ENCODE measurements around the gene SRCIN1.

The SRCIN1 gene

GRCh38 chr17:38588788-38589174 lies 17.0 kb downstream of the SRCIN1 start:
- no peak overlapping the region for H3K27ac ChIP-seq
- no peak for TF ChIP-seq ZFX (IDR thresholded peaks at IDR 0.05; ENCODE audit: borderline replicate concordance)
- no peak for TF ChIP-seq CTCF (IDR thresholded peaks at IDR 0.05)

GRCh38 chr17:38587947-38588787 lies 17.6 kb downstream of the SRCIN1 start:
- TF ChIP-seq ZFX (IDR thresholded peaks at IDR 0.05; ENCODE audit: borderline replicate concordance) (no peak), CTCF (IDR thresholded peaks at IDR 0.05) (no peak)
- H3K27ac ChIP-seq: no peak overlapping the region

- H3K27ac ChIP-seq: no peak overlapping the region
- TF ChIP-seq ZFX (IDR thresholded peaks at IDR 0.05; ENCODE audit: borderline replicate concordance) (no peak), CTCF (IDR thresholded peaks at IDR 0.05) (no peak)
Measured at GRCh38 chr17:38587203-38587602, 18.5 kb downstream of the SRCIN1 start.

GRCh38 chr17:38586788-38587187 lies 19.0 kb downstream of the SRCIN1 start:
- TF ChIP-seq ZFX (IDR thresholded peaks at IDR 0.05; ENCODE audit: borderline replicate concordance) (no peak), CTCF (IDR thresholded peaks at IDR 0.05) (no peak)
- H3K27ac ChIP-seq: no peak overlapping the region

- no peak for TF ChIP-seq ZFX (IDR thresholded peaks at IDR 0.05; ENCODE audit: borderline replicate concordance)
- no peak for TF ChIP-seq CTCF (IDR thresholded peaks at IDR 0.05)
- peak overlapping the region; percentile 55; the same call in 1 of the 2 replicates for H3K27ac ChIP-seq
Measured at GRCh38 chr17:38585918-38586529, 19.7 kb downstream of the SRCIN1 start.

GRCh38 chr17:38585056-38585917 lies 20.5 kb downstream of the SRCIN1 start:
- H3K27ac ChIP-seq: peak overlapping the region; percentile 55
- TF ChIP-seq ZFX (IDR thresholded peaks at IDR 0.05; ENCODE audit: borderline replicate concordance) (no peak), CTCF (IDR thresholded peaks at IDR 0.05) (no peak)

Measured in 22Rv1 (cell line).